Activated CD4-positive, alpha-beta T cell treated with anti-CD3 and anti-CD28 coated beads, Interleukin-2, amount 50 U/mL, for 4 hours (primary cell): ENCODE results near the gene ZNF577.
"Not testable (repeated sequence)": the region's sequence is repeated elsewhere in the genome, so short reads cannot be mapped to it uniquely, and the experiment has no call there.

ENCODE experiments used
- DNase-seq, 2 experiments: peaks; one replicate each; pipeline ENCODE4 v3.0.0-alpha.2; 2020

Gene ZNF577

GRCh38 chr19:51887522-51888498, at the start of gene ZNF577:
TSS of gene ZNF577 (minus strand) at chr19:51887951. CDS start at chr19:51880382, 7,569 bp downstream.
- DNase-seq: peak; percentile 39 to 52

GRCh38 chr19:51931921-51932320, 44.2 kb upstream of the ZNF577 start:
- DNase-seq: no peak

- DNase-seq: no peak
These were observed 40.1 kb upstream of the ZNF577 start for GRCh38 chr19:51927859-51928258.

DNA sequence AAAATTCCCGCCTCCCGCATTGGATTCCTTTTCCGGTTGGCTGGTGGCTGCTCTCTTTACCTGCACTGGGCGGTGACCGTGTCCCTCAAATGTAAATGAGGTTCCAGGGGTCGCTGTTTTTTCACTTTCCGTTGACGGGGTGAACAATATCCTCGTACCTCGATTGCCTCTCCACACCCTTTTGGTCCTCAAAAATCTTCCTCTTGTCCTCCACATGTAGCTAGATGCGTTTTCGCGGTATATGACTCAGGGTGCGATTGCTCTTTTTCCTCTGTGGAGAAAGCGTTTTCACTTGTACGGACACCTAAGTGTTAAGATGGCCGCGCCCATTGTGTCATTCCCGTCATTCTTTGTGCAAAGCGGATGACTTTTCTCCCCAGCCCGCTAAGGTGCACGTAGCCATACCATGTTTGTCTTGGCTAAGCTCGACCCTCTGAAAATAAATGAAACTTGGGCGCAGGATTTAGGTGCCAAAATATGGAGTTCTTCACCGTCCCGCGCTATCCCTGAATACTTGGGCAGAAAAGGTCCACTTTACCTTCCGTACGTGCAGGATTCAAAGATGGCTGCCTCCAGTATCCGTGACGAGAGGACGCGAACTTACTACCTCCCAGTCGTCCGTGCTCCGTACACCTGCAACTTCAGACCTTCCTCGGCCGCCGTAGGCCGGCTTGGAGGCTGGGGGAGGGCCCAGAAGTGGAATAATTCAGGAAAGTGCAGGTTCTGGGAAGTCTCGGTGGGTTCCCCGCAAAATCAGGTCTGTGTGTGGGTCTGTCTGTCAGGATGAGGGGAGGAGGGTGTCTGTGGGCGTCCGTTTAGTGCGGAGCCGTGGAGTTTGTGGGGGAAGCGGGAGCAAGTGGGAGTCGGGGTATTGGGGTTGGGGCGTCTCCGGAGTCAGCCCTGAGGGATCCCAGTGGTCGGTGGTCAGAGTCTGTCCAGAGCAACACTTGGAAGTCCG, 39.3 kb upstream of the ZNF577 start, which contains the start of gene ZNF613:
Gene ZNF613 (plus strand): TSS at position 689 of the 958 bp plus-strand sequence. CDS start 8,749 bp downstream, outside the sequence.
- peak; percentile 85 to 86 for DNase-seq

- DNase-seq: peak in 1 of 2 experiments; percentile 2
These were observed 38.7 kb upstream of the ZNF577 start for GRCh38 chr19:51926426-51926783.

GRCh38 chr19:51921949-51922348, 34.2 kb upstream of the ZNF577 start:
- no peak for DNase-seq

DNA sequence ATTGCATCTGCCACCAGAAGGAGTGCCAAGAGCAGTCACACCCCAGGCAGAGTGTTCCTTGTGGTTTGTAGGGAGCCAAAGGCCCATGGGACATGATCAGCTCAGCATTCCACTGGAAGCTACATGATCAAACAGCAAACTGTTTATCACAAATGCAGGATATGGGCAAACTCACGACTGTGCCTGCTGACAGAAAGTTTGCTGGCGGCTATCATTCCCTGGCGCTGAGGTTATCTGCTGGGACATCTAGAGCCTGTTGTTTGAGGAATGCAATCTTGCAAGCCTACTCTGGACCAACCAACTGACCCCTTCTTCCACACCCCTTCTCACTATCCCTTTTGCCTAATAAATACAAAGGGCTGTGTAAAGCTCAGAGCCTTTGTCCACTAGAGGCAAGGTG, 31.9 kb upstream of the ZNF577 start:
- DNase-seq: no peak

GRCh38 chr19:51916167-51916566, 28.4 kb upstream of the ZNF577 start:
- DNase-seq: no peak

DNA sequence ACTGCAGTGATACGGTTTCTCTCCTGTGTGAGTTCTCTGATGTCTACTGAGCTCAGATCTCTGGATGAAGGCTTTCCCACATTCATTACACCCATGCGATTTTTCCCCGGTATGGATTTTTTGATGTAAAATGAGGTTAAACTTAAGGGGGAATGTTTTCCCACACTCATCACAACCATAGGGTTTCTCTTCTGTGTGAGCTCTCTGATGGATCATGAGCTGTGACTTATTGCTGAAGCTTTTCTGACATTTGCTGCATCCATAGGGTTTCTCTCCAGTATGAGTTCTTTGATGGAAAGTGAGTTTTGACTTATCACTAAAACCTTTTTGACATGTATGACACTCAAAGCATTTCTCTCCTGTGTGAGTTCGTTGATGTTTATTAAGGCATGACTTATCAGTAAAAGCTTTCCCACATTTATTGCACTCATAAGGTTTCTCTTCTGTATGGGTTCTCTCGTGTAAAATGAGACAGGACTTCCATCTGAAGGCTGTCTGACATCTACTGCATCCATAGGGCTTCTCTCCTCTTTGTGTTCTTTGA, 27.6 kb upstream of the ZNF577 start:
- DNase-seq: no peak

DNA sequence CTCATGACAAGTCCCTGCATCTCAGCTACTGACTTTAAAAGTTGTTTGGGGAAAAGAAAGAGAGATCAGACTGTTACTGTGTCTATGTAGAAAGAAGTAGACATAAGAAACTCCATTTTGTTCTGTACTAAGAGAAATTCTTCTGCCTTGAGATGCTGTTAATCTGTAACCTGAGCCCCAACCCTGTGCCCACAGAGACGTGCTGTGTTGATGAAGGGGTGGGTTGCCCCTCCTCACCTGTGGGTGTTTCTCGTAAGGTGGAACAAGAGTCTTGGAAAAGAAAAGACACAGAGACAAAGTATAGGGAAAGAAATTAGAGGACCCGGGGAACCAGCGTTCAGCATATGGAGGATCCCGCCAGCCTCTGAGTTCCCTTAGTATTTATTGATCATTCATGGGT, 20.2 kb upstream of the ZNF577 start:
- not testable (repeated sequence) for DNase-seq

DNA sequence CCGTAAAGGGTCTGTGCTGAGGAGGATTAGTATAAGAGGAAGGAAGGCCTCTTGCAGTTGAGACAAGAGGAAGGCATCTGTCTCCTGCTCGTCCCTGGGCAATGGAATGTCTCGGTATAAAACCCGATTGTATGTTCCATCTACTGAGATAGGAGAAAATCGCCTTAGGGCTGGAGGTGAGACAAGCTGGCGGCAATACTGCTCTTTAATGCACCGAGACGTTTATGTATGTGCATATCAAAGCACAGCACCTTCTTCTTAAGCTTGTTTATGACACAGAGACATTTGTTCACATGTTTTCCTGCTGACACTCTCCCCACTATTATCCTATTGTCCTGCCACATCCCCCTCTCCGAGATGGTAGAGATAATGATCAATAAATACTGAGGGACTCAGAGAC, 18.4 kb upstream of the ZNF577 start:
- DNase-seq: not testable (repeated sequence)

DNA sequence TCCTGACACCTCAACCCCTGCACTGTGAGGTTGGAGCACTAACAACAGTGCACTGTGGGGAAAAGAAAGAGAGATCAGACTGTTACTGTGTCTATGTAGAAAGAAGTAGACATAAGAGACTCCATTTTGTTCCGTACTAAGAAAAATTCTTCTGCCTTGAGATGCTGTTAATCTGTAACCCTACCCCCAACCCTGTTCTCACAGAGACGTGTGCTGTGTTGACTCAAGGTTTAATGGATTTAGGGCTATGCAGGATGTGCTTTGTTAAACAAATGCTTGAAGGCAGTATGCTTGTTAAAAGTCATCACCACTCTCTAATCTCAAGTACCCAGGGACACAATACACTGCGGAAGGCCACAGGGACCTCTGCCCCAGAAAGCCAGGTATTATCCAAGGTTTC, 17.9 kb upstream of the ZNF577 start:
- DNase-seq: not testable (repeated sequence)

- no peak for DNase-seq
These were observed 17.5 kb upstream of the ZNF577 start for GRCh38 chr19:51905206-51905605.

- peak; percentile 72 to 77 for DNase-seq
These were observed 16.8 kb upstream of the ZNF577 start, which contains the start of gene ZNF649 for GRCh38 chr19:51904331-51905165. TSS of gene ZNF649 (minus strand) at chr19:51905017. CDS start at chr19:51900107, 4,910 bp downstream.

DNA sequence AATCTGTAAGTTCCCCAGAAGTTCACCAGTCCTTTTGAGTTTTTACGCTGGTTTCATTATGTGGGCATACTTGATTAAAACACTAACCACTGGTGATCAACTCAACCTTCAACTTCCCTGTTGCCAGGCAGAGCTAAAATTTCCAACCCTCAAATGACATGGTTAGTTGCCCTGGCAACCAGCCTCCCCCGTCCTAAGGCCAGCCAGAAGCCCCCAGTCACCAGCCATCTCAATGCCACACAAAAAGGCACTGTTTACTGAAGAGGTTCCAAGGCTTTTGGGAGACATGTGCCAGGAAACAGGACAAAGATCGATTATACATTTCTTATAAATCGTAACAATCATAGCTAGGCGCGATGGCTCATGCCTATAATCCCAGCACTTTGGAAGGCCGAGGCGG, 15.4 kb upstream of the ZNF577 start:
- DNase-seq: no peak

DNA sequence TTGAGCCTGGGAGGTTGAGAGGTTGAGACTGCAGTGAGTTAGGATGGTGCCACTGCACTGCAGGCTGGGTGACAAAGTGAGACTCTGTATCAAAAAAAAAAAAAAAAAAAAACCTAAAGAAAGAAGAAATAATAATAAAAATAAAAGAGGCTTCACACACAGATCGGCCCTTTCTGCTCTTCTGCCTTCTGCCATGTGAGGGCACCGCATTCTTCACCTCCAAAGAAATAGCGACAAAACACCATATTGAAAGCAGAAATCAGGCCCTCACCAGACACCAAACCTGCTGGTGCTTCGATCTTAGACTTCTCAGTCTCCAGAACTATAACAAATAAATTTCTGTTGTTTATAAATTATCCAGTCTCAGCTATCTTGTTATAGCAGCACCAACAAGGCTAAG, 14.1 kb upstream of the ZNF577 start:
- no peak for DNase-seq

DNA sequence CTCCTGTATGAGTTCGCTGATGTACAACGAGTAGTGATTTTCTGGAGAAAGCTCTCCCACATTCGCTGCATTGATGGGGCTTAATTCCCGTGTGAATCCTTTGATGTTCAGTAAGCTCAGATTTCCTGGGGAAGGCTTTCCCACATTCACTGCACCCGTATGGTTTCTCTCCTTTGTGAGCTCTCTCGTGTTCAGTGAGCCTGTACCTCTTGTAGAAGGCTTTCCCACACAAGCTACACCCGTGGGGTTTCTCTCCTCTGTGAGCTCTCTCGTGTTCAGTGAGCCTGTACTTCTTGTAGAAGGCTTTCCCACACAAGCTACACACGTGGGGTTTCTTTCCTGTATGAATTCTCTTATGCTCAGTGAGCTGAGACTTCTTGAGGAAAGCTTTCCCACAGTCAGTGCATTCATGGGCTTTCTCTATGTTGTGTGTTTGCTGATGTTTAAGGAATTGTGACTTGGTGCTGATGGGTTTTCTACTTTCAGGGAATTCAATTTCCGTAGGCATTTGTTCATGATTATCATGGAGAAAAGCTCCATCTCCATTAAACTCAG, 3.5 kb upstream of the ZNF577 start:
- no peak for DNase-seq

GRCh38 chr19:51889934-51890333, 2.2 kb upstream of the ZNF577 start:
- DNase-seq: no peak

DNA sequence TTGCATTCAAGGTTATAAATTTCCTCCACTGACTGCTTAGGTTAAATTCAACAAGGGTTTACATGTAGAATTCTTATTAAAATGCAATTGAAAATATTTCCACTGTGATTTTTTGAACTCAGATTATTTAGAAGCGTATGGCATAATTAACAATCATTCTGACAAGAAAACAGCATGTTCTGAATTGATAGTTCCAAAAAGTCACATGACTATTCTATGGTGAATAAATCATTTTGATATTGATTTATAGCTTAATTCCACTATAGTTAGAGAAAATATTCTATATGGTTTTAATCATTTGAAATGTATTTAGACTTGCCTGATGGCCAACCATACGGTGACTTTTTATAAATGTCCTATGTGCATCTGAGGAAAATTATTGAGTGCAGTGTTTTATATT, 3.0 kb downstream of the ZNF577 start:
- no peak for DNase-seq

DNA sequence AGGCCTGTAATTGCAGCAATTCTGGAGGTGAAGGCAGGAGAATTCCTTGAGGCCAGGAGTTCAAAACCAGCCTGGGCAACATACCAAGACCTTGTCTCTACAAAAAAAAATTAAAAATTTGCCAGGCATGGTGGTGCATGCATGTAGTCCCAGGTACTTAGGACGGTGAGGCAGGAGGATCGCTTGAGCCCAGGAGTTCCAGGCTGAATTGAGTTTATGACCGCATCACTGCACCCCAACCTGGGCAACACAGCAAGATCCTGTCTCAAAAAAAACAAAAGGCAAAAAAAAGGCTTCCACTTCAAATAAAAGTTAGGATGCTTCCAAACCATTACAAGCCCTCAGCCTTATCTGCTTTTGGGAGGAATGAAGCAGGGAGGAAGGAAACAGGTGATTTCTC, 5.2 kb downstream of the ZNF577 start:
- DNase-seq: no peak

GRCh38 chr19:51873097-51873496, 14.7 kb downstream of the ZNF577 start:
- no peak for DNase-seq
